PFSK-1 (cell line): ENCODE results near the gene CXCR5.

Source experiments
- FOXP2 ChIP-seq: optimal IDR thresholded peaks from 2 replicates; pipeline ENCODE3; 2011; ENCODE audit warnings: borderline replicate concordance, control low read depth, inconsistent platforms; ENCODE audit not compliant: insufficient read depth; ENCODE audit errors: extremely low read length, extremely low read depth
- POLR2AphosphoS5 ChIP-seq: IDR thresholded peaks from 2 replicates; pipeline ENCODE4 v1.6.1; 2012; ENCODE audit warnings: low read depth, mild to moderate bottlenecking, control low read depth, low read length, moderate library complexity
- REST ChIP-seq, 2 experiments: IDR thresholded peaks; 2 replicates each; pipeline versions ENCODE4 v1.6.1 to v1.8.0; 2011 to 2012; ENCODE audit warnings: low read depth in 2 of 2, low read length in 2 of 2, control low read depth in 1 of 2, inconsistent platforms in 1 of 2, mild to moderate bottlenecking in 1 of 2, moderate library complexity in 1 of 2; ENCODE audit not compliant: insufficient read depth in 1 of 2
- SIN3A ChIP-seq: IDR thresholded peaks from 2 replicates; pipeline ENCODE4 v1.6.1; 2012; ENCODE audit warnings: mild to moderate bottlenecking, low read length, moderate library complexity, borderline replicate concordance; ENCODE audit not compliant: insufficient read depth
- TAF1 ChIP-seq: IDR thresholded peaks from 2 replicates; pipeline ENCODE4 v1.6.1; 2012; ENCODE audit warnings: low read length, control low read depth, borderline replicate concordance; ENCODE audit not compliant: insufficient read depth

CXCR5 gene

GRCh38 chr11:118894192-118894591, 10.5 kb downstream of the CXCR5 start:
- no peak for TF ChIP-seq FOXP2
- no peak for TF ChIP-seq TAF1
- TF ChIP-seq REST (IDR thresholded peaks at IDR 0.05; ENCODE audit: insufficient read depth in 1 of 2, low read depth in 2 of 2, low read length in 2 of 2), result no peak
- no peak for TF ChIP-seq SIN3A
- no peak for TF ChIP-seq POLR2AphosphoS5

- TF ChIP-seq FOXP2, result no peak
- TF ChIP-seq POLR2AphosphoS5, result no peak
- no peak for TF ChIP-seq SIN3A
- no peak for TF ChIP-seq REST (IDR thresholded peaks at IDR 0.05; ENCODE audit: insufficient read depth in 1 of 2, low read depth in 2 of 2, low read length in 2 of 2)
- no peak for TF ChIP-seq TAF1
Observed at GRCh38 chr11:118895093-118896039, 11.7 kb downstream of the CXCR5 start.

- no peak for TF ChIP-seq SIN3A
- TF ChIP-seq FOXP2, result no peak
- TF ChIP-seq POLR2AphosphoS5, result no peak
- no peak for TF ChIP-seq TAF1
- TF ChIP-seq REST (IDR thresholded peaks at IDR 0.05; ENCODE audit: insufficient read depth in 1 of 2, low read depth in 2 of 2, low read length in 2 of 2), result no peak
Observed at GRCh38 chr11:118896472-118896913, 12.8 kb downstream of the CXCR5 start.

GRCh38 chr11:118896921-118897591, 13.4 kb downstream of the CXCR5 start:
- no peak for TF ChIP-seq REST (IDR thresholded peaks at IDR 0.05; ENCODE audit: insufficient read depth in 1 of 2, low read depth in 2 of 2, low read length in 2 of 2)
- TF ChIP-seq TAF1, result no peak
- TF ChIP-seq FOXP2, result no peak
- no peak for TF ChIP-seq POLR2AphosphoS5
- no peak for TF ChIP-seq SIN3A
